Erythroblast (primary cell): Measurements from ENCODE around the gene C1orf141.

Experiments used
- GATA1 ChIP-seq: IDR thresholded peaks from 2 replicates; pipeline ENCODE4 v1.6.1; 2011; ENCODE audit warnings: low read depth, mild to moderate bottlenecking, control low read depth, low read length, moderate library complexity
- POLR2A ChIP-seq: IDR thresholded peaks from 2 replicates; pipeline ENCODE4 v1.6.1; 2011; ENCODE audit warnings: mild to moderate bottlenecking, low read length

DNA sequence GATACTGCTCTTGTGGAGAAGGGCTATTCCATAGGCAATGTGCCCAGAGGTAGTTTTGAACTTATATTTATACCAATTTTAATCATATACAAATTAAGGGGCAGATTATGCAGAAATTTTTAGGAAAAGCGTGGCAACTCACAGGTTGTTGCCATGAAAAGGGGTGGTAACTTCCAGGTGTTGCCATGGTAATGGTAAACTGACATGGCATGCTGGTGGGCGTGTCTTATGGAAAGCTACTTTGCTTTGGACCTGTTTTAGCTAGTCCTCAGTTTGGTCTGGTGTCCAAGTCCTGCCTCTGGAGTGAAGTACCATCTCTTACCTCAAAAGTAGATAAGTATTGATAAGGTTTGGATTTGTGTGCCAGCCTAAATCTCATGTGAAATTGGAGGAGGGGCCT, 23.6 kb upstream of the C1orf141 start:
- no peak for TF ChIP-seq POLR2A
- no peak for TF ChIP-seq GATA1
